ENCODE measurements around the gene ASIC2. TPM values are rescaled to one million over a fixed set of nuclear protein-coding genes. Genes with fewer than 3 reads are reported as not detected.
"Not testable (repeated sequence)": the region's sequence is repeated elsewhere in the genome, so short reads cannot be mapped to it uniquely, and the experiment has no call there.

The ASIC2 gene
- total RNA-seq, 3 donors from 2014 or later: 0.84 to 4.6 (median 0.98) TPM

DNA sequence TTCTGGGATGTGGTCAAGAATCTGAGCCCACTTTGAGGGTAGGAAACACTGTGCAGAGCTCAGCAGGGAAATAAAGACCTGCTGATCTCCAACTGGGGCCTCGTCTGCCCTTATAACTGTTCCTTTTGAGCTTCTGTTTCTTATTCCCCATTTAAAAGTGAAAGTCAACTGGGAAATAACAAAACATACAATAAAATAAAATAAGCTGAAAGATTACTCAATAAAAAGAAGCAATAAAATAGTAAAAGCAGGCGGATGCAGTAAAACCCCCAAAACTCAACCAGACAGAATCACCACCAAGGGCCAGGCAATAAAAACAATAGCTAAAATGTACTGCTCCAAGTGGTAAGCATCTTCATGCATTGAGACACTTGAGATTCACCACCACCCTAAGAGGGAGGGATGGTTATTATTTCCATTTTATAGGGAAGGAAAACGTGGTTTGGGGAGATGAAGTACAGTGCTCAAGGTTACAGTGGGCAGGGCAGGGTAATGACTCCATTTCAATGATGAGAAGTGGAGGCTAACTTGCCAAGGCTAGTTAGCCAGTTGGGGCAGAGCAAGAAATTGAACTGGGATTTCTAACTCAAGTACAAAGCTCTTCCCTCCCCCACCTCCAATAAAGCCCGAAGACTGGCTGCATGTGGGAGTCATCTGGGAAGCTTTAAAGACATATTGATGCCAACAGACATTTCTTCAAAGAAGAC, 307.9 kb downstream of the ASIC2 start:
- intact Hi-C loops (cut with DNase I, micrococcal nuclease): no loop called here
- H3K9me3 ChIP-seq: peaks cover 8% of the 10 kb centered on the region
- TF ChIP-seq, protein P1, sequence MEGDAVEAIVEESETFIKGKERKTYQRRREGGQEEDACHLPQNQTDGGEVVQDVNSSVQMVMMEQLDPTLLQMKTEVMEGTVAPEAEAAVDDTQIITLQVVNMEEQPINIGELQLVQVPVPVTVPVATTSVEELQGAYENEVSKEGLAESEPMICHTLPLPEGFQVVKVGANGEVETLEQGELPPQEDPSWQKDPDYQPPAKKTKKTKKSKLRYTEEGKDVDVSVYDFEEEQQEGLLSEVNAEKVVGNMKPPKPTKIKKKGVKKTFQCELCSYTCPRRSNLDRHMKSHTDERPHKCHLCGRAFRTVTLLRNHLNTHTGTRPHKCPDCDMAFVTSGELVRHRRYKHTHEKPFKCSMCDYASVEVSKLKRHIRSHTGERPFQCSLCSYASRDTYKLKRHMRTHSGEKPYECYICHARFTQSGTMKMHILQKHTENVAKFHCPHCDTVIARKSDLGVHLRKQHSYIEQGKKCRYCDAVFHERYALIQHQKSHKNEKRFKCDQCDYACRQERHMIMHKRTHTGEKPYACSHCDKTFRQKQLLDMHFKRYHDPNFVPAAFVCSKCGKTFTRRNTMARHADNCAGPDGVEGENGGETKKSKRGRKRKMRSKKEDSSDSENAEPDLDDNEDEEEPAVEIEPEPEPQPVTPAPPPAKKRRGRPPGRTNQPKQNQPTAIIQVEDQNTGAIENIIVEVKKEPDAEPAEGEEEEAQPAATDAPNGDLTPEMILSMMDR (IDR thresholded peaks at IDR 0.05): no peak
- H3K4me3 ChIP-seq: no peak overlapping the region
- no peaks in the 10 kb centered on the region for H3K36me3 ChIP-seq (ENCODE audit: low read depth)
- peak; percentile 54 for ATAC-seq
- DNase-seq: peak in 1 of 3 donors; percentile 47
- H3K4me1 ChIP-seq (ENCODE audit: low read depth): peaks cover 5% of the 10 kb centered on the region

GRCh38 chr17:32981611-32982010, 311.5 kb downstream of the ASIC2 start:
- H3K4me1 ChIP-seq (ENCODE audit: low read depth); intact Hi-C loops (cut with DNase I, micrococcal nuclease); ATAC-seq; DNase-seq; H3K4me3 ChIP-seq; H3K36me3 ChIP-seq (ENCODE audit: low read depth); H3K9me3 ChIP-seq: not testable (repeated sequence)

DNA sequence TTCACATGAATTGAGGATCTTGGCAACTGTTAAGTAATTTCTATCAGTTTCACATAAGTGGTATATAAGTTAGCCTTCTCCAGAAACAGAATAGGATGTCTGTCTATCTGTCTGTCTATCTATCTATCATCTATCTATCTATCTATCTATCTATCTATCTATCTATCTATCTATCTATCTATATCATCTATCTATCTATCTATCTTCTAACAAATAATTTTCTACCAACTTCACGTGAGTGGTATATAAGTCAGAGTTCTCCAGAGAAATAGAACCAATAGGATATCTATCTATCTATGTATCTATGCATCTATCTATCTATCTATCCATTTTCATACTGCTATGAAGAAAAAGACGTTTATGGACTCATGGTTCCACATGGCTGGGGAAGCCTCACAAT, 312.9 kb downstream of the ASIC2 start:
- H3K9me3 ChIP-seq: peaks cover 8% of the 10 kb centered on the region
- intact Hi-C loops (cut with DNase I, micrococcal nuclease): no loop called here
- DNase-seq (no peak), ATAC-seq (no peak)
- peaks cover 5% of the 10 kb centered on the region for H3K4me1 ChIP-seq (ENCODE audit: low read depth)
- no peaks in the 10 kb centered on the region for H3K36me3 ChIP-seq (ENCODE audit: low read depth)
- no peak overlapping the region for H3K4me3 ChIP-seq
- TF ChIP-seq, protein P1 (IDR thresholded peaks at IDR 0.05): no peak

GRCh38 chr17:32976605-32977004, 316.5 kb downstream of the ASIC2 start:
- no peak for ATAC-seq
- H3K9me3 ChIP-seq: peaks cover 6% of the 10 kb centered on the region
- no peaks in the 10 kb centered on the region for H3K36me3 ChIP-seq (ENCODE audit: low read depth)
- TF ChIP-seq, protein P1 (IDR thresholded peaks at IDR 0.05): no peak
- no peaks in the 10 kb centered on the region for H3K4me1 ChIP-seq (ENCODE audit: low read depth)
- intact Hi-C loops (cut with DNase I, micrococcal nuclease): no loop called here
- no peak for DNase-seq
- H3K4me3 ChIP-seq: no peak overlapping the region

DNA sequence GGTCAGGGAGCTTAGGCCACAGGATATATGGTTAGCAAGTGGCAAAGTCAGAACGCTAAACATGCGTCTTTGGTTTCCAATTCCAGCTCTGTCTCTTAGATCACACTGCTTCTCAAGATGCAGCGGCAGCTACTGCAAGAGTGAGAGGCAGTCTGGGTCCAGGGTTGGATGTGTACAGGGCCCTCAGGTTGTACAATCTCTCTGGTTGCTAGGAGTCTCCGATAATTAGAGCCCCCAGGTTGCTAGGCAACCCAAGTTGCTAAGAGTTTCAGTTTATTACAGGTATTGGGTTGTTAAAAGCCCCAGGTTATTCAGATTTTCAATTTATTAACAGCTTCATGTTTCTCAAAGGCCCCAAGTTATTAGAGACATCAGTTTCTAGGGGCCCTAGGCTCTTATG, 317.0 kb downstream of the ASIC2 start:
- ATAC-seq (no peak), DNase-seq (no peak)
- TF ChIP-seq, protein P1 (IDR thresholded peaks at IDR 0.05): no peak
- Histone ChIP-seq H3K4me1 (ENCODE audit: low read depth) (no peaks in the 10 kb centered on the region), H3K4me3 (no peak overlapping the region), H3K36me3 (ENCODE audit: low read depth) (no peaks in the 10 kb centered on the region), H3K9me3 (peaks cover under 1% of the 10 kb centered on the region)
- intact Hi-C loops (cut with DNase I, micrococcal nuclease): no loop called here

GRCh38 chr17:32971171-32971570, 321.9 kb downstream of the ASIC2 start:
- Histone ChIP-seq H3K4me3 (no peak overlapping the region), H3K36me3 (ENCODE audit: low read depth) (no peaks in the 10 kb centered on the region), H3K9me3 (no peaks in the 10 kb centered on the region), H3K4me1 (ENCODE audit: low read depth) (peaks cover 4% of the 10 kb centered on the region)
- DNase-seq: no peak
- intact Hi-C loops (cut with DNase I, micrococcal nuclease): no loop called here
- no peak for ATAC-seq
- TF ChIP-seq, protein P1 (IDR thresholded peaks at IDR 0.05): no peak

Measured in mucosa of descending colon (tissue), 3 donors.